Nephron progenitor cell (in vitro differentiated cells): ENCODE data around the gene ITGB7.

Source experiments
- DNase-seq: peaks from one replicate; pipeline ENCODE4 v3.0.0; 2021
- H3K27ac Mint-ChIP-seq: 2 replicates; pipeline ENCODE4 v1.8.0; 2021; ENCODE audit warnings: mild to moderate bottlenecking, moderate library complexity, mixed read lengths
- H3K27me3 Mint-ChIP-seq: 2 replicates; pipeline ENCODE4 v1.8.0; 2021; ENCODE audit warnings: mild to moderate bottlenecking, low read depth, mixed read lengths; ENCODE audit not compliant: poor library complexity
- H3K36me3 Mint-ChIP-seq: 2 replicates; pipeline ENCODE4 v1.8.0; 2021; ENCODE audit warnings: low read depth, mixed read lengths
- H3K4me1 Mint-ChIP-seq: 2 replicates; pipeline ENCODE4 v1.8.0; 2021; ENCODE audit warnings: mixed read lengths
- H3K4me3 Mint-ChIP-seq: 2 replicates; pipeline ENCODE4 v1.8.0; 2021; ENCODE audit warnings: mild to moderate bottlenecking, moderate library complexity, mixed read lengths
- H3K9me3 Mint-ChIP-seq: 2 replicates; pipeline ENCODE4 v1.8.0; 2021; ENCODE audit warnings: mild to moderate bottlenecking, moderate library complexity, mixed read lengths
- TF ChIP-seq, protein P1 (sequence below): fragments of 200-600 bp; sonication (generic); IDR thresholded peaks from 2 replicates; pipeline ENCODE4 v1.5.0; 2021; ENCODE audit warnings: antibody characterized with exemption

ITGB7 gene

DNA sequence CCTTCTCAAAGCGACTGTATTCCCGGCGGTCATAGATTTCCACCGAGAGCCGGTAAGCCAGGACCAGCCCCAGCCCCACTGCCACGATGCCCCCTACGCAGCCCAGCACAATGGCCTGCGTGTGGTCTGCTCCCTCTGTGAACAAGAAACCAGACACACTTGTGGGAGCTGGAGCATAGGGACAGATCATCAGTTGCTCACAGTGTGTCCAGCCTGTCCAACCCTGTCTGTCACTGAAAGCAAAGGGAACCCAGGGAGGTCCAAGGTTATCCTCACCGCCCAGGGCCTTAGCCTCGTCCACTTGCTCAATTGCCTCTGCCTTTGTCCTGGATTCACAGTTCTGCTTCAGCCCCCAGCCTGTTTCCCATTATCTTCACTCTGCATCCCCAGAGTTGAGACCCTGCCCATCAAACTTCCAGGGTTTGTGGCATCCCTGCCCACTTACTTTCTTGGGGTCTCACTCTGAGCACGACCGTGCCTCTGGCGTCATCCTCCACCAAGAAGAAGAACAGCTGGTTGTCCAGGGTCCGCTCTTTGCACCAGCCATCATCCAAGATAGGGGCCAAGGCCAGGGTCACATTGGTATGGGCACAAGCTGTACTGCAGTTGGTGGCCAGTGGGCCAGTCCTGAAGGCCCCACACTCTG, 15.0 kb downstream of the ITGB7 start:
- Mint-ChIP-seq H3K27ac (peak overlapping the region; percentile 93), H3K27me3 (peaks cover 14% of the 10 kb centered on the region), H3K9me3 (no peaks in the 10 kb centered on the region), H3K4me3 (no peak overlapping the region), H3K36me3 (peaks cover 13% of the 10 kb centered on the region), H3K4me1 (no peaks in the 10 kb centered on the region)
- no peak for DNase-seq
- TF ChIP-seq, protein P1, sequence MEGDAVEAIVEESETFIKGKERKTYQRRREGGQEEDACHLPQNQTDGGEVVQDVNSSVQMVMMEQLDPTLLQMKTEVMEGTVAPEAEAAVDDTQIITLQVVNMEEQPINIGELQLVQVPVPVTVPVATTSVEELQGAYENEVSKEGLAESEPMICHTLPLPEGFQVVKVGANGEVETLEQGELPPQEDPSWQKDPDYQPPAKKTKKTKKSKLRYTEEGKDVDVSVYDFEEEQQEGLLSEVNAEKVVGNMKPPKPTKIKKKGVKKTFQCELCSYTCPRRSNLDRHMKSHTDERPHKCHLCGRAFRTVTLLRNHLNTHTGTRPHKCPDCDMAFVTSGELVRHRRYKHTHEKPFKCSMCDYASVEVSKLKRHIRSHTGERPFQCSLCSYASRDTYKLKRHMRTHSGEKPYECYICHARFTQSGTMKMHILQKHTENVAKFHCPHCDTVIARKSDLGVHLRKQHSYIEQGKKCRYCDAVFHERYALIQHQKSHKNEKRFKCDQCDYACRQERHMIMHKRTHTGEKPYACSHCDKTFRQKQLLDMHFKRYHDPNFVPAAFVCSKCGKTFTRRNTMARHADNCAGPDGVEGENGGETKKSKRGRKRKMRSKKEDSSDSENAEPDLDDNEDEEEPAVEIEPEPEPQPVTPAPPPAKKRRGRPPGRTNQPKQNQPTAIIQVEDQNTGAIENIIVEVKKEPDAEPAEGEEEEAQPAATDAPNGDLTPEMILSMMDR: no peak

- DNase-seq: no peak
- Mint-ChIP-seq H3K9me3 (no peaks in the 10 kb centered on the region), H3K4me1 (no peaks in the 10 kb centered on the region), H3K27me3 (peaks cover 7% of the 10 kb centered on the region), H3K4me3 (no peak overlapping the region), H3K36me3 (peaks cover 20% of the 10 kb centered on the region), H3K27ac (no peak overlapping the region)
- TF ChIP-seq, protein P1: no peak
Observed at GRCh38 chr12:53191096-53191884, 15.8 kb downstream of the ITGB7 start.

DNA sequence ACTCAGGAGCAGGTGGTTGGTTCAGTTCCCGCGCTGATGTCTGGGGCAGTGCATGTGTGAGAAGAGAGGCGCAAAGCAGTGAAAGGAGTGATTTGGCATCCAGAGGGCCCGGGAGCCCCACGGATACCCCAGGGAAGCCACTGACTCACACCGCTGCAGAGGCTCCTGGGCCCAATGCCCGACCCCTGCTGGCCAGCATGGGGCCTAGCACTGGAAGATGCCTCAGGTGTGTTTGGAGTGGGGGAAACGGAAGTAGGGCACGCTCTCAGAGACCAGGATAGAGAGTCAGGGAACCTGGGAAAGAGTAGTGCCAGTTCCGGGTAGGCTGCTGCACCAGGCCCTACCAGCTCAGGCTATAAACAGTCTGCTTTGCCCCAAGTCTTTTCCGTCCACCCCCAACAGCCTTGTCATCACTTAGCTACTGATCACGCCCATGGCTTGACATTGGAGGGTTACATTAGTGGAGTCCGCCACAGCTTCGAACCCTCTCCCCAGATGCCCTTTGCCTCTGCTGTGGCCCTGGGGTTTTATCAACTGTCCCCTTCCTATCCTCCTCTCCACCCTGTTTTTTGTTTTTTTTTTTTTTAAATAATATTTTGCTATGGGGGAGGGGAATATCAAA, 16.8 kb downstream of the ITGB7 start:
- peak; percentile 59 for DNase-seq
- H3K27me3 Mint-ChIP-seq: no peaks in the 10 kb centered on the region
- H3K27ac Mint-ChIP-seq: no peak overlapping the region
- H3K9me3 Mint-ChIP-seq: no peaks in the 10 kb centered on the region
- TF ChIP-seq, protein P1: peak; percentile 76
- peaks cover 31% of the 10 kb centered on the region for H3K36me3 Mint-ChIP-seq
- no peak overlapping the region for H3K4me3 Mint-ChIP-seq
- no peaks in the 10 kb centered on the region for H3K4me1 Mint-ChIP-seq

GRCh38 chr12:53187145-53187899, 19.7 kb downstream of the ITGB7 start:
- peaks cover 1% of the 10 kb centered on the region for H3K27me3 Mint-ChIP-seq
- no peaks in the 10 kb centered on the region for H3K9me3 Mint-ChIP-seq
- peaks cover 26% of the 10 kb centered on the region for H3K4me1 Mint-ChIP-seq
- H3K36me3 Mint-ChIP-seq: peaks cover 60% of the 10 kb centered on the region
- H3K27ac Mint-ChIP-seq: no peak overlapping the region
- no peak overlapping the region for H3K4me3 Mint-ChIP-seq
- TF ChIP-seq, protein P1: no peak
- DNase-seq: no peak

DNA sequence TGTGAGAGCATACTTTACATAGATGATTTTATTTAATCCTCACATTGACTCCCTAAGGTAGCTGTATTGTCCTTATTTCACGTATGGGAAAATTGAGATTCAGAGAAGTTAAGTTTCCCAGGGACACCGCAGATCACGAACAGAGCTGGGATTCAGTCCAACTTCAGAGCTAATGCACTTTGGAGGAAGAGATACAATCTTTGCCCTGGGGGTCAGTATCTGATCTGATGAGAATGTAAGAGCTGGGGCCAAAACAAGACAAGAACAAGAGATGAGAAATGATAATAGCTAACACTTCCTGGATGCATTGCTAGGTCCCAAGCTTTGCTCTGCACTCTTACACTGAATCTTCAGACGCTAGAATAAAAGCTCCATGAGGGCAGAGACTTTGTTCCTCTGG, 20.3 kb downstream of the ITGB7 start:
- TF ChIP-seq, protein P1: no peak
- Mint-ChIP-seq H3K9me3 (no peaks in the 10 kb centered on the region), H3K27me3 (peaks cover 3% of the 10 kb centered on the region), H3K36me3 (peaks cover 66% of the 10 kb centered on the region), H3K27ac (no peak overlapping the region), H3K4me1 (peaks cover 32% of the 10 kb centered on the region), H3K4me3 (no peak overlapping the region)
- DNase-seq: no peak
